ENCODE data around the gene SLC25A45.

Gene SLC25A45

DNA sequence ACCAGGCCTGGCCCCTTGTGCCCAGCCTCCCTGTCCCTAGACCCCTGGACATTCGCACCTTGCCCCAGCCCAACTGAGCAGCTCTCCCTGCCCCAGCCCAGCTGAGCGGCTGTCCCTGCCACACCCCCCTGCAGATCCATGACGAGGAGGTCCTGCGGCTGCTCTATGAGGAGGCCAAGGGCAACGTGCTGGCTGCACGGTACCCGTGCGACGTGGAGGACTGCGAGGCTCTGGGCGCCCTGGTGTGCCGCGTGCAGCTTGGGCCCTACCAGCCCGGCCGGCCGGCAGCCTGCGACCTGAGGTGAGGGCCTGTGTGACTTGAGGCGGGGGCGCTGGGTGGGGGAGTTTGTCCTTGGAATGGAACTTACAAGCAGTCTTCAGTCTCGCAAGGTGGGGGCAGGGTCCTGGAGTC lies 11.7 kb upstream of the SLC25A45 start:
- Histone ChIP-seq H3K27ac (no peak overlapping the region), H3K36me3 (peaks cover 10 to 76% (median 59%) of the 10 kb centered on the region in 3 donors), H3K4me3 (no peak overlapping the region), H3K9me3 (no peaks in the 10 kb centered on the region), H3K4me1 (peaks cover 0 to 43% (median 22%) of the 10 kb centered on the region in 4 donors), H3K27me3 (no peaks in the 10 kb centered on the region)
- DNase-seq: no peak
- intact Hi-C loops (cut with DNase I; ENCODE audit: low total_unique reads): no loop called here
- TF ChIP-seq CTCF (IDR thresholded peaks at IDR 0.05): no peak

GRCh38 chr11:65393513-65394079 lies 11.2 kb upstream of the SLC25A45 start:
- no peak for DNase-seq

DNA sequence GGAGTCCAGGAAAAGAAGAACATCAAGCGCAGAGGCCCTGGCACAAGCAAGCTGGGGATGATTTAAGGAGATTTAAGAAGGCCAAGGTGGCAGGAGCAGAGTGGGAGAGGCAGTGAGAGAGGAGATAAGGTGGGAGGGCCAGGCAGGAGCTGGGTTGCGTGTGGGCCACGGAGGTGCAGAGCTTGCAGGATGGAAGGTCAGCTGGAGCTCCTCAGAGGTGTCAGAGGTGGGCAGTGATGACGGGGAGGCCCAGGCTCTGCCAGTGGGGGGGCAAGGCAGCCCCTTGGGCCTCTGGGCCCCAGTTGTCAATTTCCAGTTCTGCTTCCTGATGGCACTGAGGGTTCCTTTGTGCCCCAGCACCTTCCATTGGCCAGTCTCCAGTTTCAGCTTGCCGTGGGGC lies 10.5 kb upstream of the SLC25A45 start:
- Histone ChIP-seq H3K27me3 (no peaks in the 10 kb centered on the region), H3K9me3 (no peaks in the 10 kb centered on the region), H3K27ac (no peak overlapping the region), H3K4me3 (no peak overlapping the region), H3K4me1 (peaks cover 0 to 55% (median 30%) of the 10 kb centered on the region in 4 donors), H3K36me3 (peaks cover 10 to 73% (median 50%) of the 10 kb centered on the region in 3 donors)
- no peak for DNase-seq
- TF ChIP-seq CTCF (IDR thresholded peaks at IDR 0.05): no peak
- intact Hi-C loops (cut with DNase I; ENCODE audit: low total_unique reads): no loop called here

More at GRCh38 chr11:65393513-65394079, 11.2 kb upstream of the SLC25A45 start:
- Histone ChIP-seq H3K36me3 (peaks cover 10 to 76% (median 57%) of the 10 kb centered on the region in 3 donors), H3K4me1 (peaks cover 0 to 48% (median 26%) of the 10 kb centered on the region in 4 donors), H3K4me3 (no peak overlapping the region), H3K9me3 (no peaks in the 10 kb centered on the region), H3K27ac (no peak overlapping the region), H3K27me3 (no peaks in the 10 kb centered on the region)
- TF ChIP-seq CTCF (IDR thresholded peaks at IDR 0.05): no peak
- intact Hi-C loops (cut with DNase I; ENCODE audit: low total_unique reads): no loop called here

DNA sequence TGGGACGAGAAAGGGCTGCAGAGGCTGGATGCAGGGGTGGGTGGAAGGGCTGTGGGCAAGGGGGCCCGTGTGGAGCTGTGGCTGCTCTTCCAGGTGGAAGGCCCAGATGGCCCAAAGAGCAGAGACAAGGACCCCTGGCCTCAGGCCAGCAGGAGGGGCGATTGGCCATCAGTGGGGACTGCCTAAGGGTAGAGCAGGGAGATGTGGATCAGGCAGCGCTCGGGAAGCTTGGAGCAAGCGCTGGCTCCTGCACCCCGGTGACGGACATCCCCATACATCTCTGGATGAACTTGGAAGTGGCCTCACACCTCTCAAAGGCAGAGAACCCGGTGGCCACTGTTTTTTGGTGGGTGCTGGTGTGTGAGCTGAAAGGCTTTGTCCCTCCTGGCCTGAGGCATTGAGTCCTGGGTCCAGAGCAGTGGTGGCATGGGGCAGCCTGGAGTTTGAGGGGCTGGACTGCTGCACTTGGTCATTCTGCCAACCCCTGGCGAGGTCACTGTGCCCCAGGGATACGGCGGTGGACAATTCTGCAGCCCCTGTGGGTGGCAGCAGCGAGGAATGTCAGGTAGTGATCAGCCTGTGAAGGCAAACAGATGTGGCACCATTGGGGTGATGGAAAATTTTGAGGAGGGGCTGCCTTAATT lies 9.9 kb upstream of the SLC25A45 start:
- no peak overlapping the region for H3K4me3 ChIP-seq
- TF ChIP-seq CTCF (IDR thresholded peaks at IDR 0.05): no peak
- peaks cover 9 to 67% (median 44%) of the 10 kb centered on the region in 3 donors for H3K36me3 ChIP-seq
- no peaks in the 10 kb centered on the region for H3K9me3 ChIP-seq
- peaks cover 0 to 61% (median 36%) of the 10 kb centered on the region in 4 donors for H3K4me1 ChIP-seq
- no peaks in the 10 kb centered on the region for H3K27me3 ChIP-seq
- intact Hi-C loops (cut with DNase I; ENCODE audit: low total_unique reads): no loop called here
- DNase-seq: no peak
- no peak overlapping the region for H3K27ac ChIP-seq

DNA sequence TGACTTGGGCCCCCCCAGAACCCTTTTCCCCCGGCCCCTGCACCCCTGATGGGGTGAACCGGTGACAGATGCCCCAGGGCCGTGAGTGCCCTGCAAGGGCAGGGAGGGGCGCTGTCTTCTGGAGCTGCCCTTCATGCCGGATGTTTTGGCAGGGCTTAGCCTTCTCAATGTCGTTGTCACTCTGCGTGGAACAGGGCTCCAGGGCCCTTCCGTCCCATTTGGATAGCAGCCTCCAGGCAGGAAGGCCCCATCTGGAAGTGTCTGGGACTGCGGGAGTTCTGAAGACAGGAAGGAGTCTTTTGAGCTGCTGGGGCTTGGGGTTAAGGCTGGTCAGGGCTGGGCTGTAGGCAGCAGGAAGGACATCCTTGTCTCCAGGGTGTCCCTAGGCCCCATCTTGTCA lies 8.6 kb upstream of the SLC25A45 start:
- no peaks in the 10 kb centered on the region for H3K27me3 ChIP-seq
- H3K27ac ChIP-seq: peak overlapping the region; percentile 50 to 64
- H3K4me3 ChIP-seq: peak overlapping the region in 1 of 2 donors; percentile 11
- peaks cover 0 to 66% (median 43%) of the 10 kb centered on the region in 4 donors for H3K4me1 ChIP-seq
- no peaks in the 10 kb centered on the region for H3K9me3 ChIP-seq
- TF ChIP-seq CTCF (IDR thresholded peaks at IDR 0.05): no peak
- H3K36me3 ChIP-seq: peaks cover 0 to 54% (median 31%) of the 10 kb centered on the region in 3 donors
- no peak for DNase-seq
- intact Hi-C loops (cut with DNase I; ENCODE audit: low total_unique reads): loop anchor here (2.0 kb wide), 1 partner anchor 18 kb away; no protein-coding TSS in a partner anchor
